HG03342 (cell line): ENCODE data around the gene GALNT11.

ENCODE experiments used
- ATAC-seq: cut with Tn5 transposase; IDR thresholded peaks from one replicate; pipeline ENCODE4 v1.9.1; 2021; ENCODE audit warnings: mild to moderate bottlenecking, moderate library complexity; ENCODE audit not compliant: unreplicated experiment

The GALNT11 gene

DNA sequence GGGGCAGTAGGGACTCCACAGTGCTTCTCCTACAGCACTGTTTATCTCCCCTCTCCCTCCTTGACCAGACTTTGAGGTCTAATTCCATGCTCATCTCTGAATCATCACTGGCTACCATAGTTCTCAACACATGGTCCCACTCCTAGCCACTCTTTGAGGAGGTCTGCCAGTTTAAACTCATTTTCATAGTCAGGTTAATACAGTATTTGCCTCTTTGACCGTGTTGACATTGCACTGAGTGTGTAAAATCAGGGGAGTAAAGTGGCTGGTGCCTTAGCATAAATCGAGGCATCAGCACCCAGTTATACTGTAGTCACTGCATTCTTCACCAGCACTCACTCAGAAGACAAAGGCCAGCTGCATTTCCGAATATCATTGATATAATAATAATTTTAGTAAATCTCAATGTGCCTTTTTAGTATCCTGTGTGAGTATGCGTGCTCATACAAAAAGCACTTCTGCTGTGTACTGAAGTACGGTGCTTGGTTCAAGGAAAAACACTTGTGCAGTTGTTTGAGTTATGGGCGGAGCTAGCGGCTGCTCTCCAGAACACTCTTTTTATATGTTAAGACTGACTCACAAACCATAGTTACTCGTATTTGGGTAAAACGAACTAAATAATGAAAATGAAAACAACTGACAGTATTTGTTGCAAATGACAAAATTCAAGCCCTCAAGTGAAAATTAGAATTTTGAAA is 89.7 kb downstream of the GALNT11 start:
- ATAC-seq: no peak

DNA sequence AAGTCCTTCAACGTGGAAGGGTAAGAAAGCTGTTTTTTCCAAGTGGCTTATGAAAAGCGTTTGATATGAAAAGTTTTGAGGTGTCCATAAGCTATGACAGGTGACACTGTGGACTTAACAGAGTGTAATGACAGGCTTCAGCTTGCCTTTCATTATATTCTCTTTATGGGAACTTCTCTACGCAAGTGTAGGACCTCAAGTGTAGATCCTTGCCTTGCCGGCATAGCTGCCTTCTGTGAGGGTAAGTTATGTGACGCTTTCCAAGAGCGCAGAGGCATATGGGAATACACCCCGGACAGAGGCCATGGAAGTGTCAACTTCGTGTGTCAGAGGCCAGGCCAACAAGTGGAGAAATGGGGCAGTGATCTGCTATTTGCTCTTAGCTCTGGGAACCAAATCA is 91.9 kb downstream of the GALNT11 start:
- no peak for ATAC-seq

DNA sequence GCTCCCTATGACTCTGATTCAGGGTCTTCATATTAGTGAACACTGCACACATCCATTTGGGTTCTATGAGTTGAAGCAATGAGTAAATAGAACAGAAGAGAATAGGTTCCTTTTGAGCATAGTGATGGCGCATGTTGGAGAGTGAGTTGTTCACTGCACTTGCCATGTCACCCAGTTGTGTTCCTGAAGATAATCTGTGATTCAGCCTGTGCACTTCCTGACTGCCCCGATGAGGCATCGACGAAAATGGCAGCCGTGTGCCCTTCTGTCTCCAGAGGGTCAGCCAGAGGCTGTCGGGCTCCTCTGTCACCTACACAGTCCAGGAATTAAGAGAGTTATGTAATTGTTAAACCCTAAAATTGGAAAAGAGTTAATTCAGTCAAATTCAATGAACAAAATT is 94.7 kb downstream of the GALNT11 start:
- no peak for ATAC-seq

DNA sequence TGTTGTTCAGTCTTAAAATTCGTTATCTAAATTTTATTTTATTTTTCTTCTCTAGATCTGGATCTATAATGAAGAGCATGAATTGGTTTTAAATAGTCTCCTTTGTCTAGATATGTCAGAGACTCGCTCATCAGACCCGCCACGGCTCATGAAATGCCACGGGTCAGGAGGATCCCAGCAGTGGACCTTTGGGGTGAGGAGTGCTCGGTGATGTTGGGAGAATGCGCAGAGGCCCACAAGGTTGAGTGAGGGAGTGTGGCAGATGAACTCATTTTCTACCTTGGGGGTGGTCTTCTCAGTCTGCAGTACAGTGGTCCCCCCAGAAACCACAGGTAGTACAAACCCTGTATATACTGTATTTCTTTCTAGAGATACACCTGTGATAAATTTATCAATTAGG is 95.3 kb downstream of the GALNT11 start:
- ATAC-seq: no peak

DNA sequence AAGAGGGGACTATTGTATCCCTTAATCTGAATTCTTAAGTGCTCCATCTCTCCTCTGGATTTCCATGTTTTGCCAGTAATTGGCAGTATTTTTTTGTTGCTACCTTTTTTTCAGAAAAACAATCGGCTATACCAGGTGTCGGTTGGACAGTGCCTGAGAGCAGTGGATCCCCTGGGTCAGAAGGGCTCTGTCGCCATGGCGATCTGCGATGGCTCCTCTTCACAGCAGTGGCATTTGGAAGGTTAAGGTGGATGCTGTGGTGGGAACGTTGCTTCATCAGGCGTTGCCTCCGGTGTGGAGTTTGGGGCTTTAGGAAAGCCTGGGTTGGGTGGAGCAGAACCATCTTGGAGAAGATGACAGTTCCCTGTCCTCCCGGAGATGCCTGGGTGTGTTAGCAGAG is 96.0 kb downstream of the GALNT11 start:
- no peak for ATAC-seq

DNA sequence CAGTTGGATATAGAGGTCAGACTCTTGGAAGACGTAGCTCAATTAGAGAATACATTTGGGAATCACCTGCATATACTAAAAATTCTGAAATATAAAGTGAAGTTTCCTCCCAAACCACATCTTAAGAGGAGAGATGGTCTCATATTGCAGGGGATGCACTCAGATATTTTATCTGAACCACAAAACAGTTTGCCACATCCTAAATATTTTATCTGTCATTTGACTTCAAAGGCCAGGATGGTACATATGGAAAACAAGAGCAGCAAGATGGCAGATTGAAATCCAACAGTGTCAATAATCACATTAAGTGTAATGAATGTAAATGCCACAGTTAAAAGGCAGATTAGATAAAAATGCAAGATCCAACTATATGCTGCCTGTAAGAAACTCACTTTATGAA is 97.1 kb downstream of the GALNT11 start:
- ATAC-seq: no peak

DNA sequence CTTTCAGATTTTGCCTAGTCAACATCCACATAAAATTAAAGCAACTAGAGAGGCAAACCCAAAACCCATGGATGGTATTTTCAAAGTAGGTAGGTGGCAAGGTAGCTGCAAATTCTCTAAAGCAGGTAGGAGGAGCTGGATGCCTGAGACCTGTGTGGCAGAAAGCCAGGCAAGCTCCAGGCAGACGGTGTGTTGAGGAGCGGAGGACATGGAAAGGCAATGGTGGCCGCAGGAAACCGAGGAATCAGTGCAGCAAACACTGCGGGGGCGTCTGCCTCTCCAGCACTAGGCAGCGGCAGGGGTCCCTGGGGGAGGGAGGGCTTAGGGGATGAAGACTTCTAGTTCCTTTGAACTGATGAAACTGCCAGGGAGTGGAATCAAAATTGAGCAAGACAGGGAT is 101.3 kb downstream of the GALNT11 start:
- ATAC-seq: no peak

DNA sequence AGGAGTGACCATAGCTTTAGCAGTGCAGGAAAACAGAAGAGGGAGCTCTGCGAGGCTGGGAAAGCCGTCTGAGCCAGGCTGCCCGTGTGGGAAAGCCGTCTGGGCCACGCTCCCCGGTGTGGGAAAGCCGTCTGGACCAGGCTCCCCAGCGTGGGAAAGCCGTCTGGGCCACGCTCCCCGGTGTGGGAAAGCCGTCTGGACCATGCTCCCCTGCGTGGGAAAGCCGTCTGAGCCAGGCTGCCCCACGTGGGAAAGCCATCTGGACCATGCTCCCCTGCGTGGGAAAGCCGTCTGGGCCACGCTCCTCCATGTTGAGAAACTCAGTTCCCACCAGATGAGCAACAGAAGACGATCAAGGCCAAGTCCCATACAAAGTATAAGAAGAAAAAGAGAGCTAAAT is 101.8 kb downstream of the GALNT11 start:
- ATAC-seq: no peak

DNA sequence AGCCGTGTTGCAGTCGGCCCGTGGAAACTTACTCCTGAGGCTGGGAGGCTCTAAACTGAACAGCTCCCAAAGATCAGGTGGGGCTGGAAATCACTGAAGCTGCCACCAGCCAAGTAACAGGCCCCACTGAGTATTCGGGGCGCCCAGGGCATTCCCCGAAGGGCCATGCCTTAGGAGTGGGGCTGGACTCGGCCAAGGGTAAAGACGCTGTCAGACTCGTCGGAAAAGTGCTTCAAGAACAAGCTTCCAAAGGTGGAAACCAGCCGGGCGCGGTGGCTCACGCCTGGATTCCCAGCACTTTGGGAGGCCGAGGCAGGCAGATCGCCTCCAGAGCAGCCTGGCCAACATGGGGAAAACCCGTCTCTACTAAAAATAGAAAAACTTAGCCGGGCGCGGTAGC is 102.8 kb downstream of the GALNT11 start:
- ATAC-seq: no peak

DNA sequence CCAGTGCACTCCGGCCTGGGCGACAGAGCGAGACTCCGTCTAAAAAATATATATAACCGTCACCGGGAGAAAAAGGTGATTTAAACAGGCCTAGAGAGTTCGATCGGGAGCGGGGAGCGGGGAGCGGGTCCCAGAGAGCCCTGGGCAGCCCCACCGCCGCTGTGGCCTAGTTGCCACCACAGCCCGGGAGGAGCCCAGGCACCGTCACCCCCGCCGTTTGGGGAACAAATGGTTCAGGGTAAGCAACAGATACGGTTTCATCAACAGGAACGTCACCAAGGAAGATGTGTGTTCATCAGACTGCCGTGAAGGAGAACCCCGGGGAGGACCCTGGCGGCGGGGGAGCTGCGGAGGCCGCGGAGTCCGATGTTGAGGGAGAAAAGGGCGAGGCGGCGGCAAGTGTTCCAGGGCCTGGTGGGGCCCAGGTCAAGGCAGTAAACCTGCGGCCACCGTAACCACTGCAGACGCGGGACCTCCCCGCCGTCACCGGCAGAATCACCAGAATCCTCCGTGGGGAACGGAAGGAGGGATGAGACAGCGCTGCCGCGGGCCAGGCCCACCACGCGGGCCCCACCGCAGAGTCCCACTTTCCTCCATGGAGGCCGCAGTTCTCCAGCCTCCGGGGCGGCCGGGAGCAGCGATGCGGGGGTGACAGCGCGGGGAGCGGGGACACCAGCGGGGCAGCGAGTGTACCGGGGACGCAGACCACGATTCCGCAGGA is 103.4 kb downstream of the GALNT11 start:
- ATAC-seq: no peak

DNA sequence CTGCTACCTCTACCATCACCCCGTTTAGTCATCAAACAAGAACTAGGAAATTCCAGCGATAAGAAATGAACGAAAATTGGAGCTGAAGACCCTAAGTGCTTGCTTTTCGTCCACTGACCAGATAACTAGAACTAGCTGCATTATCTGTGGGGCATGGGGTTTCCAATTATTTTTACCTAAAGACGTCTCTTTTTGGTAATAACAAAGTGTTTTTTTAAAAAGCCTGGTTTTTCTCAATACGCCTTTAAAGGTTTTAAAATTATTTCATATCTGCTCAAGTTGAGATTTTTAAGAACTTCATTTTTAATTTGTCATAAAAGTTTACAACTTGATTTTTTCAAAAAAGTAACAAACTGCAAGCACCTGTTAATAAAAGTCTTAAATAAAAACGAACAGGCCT is 104.2 kb downstream of the GALNT11 start:
- no peak for ATAC-seq

DNA sequence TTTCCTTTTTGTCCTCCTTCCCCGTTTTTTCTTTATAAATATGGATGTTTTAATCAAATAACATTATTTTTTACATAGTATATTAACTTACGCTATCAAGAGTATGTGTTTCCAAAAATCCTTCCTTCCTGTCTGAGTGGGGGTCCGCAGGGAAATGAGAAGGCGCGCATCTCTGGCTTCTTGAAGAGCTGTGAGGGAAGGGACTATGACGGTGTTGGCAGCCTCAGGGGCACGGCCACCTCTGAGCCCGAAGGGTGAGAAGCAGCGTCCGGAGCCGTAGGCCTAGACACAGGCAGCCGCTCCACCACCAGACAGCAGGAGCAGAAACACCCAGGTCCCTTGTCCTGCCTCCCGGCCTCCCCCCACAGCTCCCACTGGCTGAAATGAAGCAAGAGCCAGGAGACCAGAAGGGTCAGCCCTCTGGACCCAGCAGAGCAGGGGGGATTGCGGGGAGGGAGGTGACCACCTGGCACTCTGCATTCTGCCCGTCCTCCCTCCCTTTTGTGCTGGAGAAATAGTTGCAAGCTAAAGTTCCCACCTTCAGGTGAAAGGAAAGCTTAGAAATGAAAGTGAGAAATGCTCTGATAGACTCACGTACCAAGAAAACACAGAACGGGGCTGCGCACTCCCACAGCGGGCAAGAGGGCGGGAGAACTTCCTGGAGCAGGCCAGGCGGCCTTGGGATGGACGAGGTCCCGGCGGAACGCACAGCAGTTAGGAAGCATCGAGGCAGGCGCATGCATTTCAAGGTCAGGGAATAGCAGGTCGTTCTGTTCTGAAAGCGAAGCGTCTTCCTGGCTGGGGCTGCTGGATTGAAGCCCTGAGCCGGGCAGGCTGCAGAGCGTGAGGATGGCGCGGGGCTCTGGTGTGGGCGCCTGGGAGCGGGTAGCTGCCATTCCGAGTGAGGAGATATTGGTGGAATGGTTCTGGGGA is 105.5 kb downstream of the GALNT11 start:
- no peak for ATAC-seq

DNA sequence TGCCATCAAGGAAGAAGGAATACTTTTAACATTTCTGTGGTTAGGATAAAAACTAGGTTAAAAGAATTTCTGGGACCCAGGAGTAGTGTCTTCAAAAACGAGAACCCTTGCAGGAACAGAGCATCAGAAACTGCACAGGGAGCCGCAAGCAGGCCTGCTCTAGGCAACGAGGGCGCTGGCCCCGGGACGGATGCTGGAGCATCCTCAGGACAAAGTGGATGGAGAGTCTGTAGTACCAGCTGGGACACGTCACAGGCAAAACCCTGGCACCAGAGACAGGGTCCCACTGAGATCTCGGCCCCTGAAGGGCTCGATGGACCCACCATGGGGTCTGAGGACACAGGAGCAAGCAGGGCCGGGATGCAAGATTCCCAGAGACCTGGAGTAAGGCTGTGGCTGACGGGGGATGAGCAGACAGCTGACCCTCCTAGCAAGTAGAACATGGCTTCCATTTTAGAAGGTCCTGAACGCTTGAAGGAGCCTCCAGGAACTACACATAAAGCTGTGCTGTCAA is 106.6 kb downstream of the GALNT11 start:
- ATAC-seq: no peak

DNA sequence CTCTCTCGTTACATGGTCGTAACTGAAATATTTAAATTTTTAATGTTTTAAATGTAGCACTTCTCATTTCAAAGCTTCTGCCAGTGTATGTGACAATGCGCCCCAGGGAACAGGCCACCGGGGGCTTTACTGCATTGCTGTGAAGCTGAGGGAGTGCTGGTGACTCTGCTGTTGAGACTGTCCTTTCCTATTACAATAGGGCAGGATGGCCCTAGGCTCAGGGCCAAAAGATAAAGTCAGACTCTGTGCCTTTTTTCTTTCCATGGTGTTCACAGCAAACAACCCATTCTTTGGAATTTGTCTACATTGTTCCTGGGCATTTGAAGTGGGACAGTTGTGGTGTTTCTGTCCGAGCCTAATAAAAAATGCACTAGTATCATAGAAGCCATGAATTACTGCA is 107.3 kb downstream of the GALNT11 start:
- no peak for ATAC-seq

DNA sequence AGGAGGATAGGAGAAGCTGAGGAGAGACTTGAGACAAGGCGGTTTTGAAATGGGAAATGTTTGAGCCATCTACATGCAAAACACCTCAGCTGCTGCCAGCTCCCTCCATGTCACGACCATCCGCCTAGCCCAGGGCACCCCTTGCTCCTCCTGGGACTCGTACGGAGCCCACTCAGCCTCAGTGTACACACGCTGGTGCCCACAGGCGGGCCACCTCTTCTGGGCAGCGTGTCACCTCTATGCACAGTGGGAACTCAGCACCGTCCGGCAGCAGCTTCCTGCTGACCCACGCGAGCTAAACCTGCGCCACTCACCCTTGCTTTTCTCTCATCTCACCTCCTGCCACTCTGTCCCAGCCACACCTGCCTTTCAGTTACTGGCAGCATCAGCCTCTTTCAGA is 108.3 kb downstream of the GALNT11 start:
- ATAC-seq: no peak

DNA sequence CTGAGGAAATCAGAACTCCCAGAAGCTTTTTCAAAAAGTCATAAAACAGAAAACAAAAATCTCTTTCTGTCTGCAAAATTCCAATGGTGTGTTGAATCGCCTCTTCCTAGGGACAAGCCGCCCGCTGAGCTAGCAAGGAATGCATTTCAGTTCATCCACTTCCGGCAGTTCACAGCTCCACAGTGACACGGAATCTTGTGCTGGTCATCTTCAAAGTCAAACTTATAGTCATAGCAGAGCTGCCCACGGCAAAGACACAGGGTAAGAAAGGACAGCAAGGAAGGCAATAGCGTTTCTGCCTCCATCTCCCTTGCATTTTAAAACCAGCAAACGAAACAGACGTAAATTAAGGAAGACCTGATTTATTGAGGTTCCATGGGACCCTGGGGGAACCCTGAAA is 111.2 kb downstream of the GALNT11 start:
- ATAC-seq: no peak

DNA sequence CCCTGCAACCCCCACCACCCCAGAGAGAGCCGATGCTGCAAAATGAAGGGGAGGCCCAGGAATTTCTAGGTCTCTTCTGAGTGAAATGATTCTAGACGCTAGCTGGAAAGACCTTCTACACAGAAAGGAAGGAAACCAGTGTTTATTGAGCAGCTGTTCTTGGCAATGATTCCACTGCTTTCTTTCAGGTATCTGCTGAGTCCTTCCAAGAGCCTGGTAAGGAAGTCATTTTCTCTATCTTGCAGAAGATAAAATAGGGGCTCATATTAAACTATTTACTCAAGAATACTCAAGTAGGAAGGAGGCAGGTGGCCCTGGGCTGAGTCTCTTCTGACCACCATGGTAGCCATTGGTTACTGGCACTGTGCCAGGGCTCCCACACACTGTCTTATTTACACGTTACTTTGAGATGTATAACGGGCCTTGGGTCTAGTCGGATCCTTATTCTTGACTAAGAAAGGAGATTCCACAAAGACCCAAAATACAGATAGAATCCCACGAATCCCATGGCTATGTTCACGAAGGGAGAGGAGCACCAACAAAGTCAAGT is 112.1 kb downstream of the GALNT11 start:
- ATAC-seq: no peak

DNA sequence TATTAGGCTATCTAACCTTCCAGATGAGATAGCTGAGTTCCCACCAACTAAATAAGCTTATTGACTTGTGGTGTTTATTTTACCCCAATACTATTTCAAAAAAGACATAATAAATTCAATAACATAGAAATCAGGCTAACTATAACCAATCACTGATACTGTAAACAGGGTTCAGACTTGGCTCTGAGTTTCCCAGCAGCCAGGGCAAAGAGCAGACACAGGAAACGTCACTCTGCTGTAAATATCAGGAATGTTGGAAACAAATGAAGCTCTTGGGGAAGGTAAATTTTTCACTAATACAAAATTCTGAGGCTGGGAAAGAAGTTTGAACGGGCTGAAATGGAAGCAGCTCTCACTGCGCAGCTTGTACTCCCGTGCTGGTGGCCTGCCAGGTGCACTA is 114.6 kb downstream of the GALNT11 start:
- ATAC-seq: no peak

DNA sequence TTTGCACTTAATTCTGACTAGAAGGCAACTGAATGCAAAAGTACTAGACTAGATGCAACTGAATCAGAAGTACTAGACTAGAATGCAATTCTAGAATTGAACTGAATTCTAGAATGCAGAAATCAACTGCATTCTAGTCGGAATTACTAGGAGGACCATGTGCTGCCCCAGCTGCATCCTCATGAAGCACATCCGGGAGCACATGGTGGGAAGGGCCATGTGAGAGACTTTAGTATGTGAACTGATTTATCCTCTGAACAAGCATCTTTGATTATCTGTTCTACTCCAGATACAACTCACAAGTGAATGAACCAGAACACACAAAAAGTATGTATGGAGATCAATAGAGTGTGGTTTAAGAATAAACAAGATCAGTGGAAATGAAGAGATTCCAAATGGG is 115.1 kb downstream of the GALNT11 start:
- ATAC-seq: no peak

DNA sequence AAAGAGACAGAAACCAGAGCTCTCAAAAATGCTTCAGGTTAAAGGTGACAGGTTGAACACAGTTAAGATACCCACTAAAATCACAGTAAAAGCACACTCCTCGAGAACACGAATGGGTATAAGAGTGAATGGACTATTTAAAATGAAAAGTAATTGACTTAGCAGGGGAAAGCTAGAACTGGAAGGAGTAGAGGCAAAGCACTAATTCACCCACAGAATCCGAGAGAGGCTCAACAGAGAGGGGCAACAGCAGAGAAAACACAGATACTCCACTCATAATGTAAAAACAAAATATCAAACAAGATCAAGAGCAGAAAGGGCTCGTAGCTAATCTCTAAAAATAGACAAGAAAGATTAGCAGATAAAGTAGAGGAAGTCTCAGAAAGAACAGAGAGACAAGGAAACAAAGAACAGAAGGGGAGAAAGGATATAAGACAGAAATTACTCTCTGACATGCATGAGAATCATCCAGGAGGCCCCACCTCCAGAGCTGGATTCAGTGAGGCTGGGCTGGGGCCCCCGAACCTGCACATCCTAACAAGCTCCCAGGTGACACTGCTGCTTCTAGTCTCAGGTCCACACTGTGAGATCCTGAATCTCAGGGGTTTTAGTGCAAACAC is 117.6 kb downstream of the GALNT11 start:
- ATAC-seq: no peak
